ENCODE measurements around the gene LYPD6.

Gene LYPD6

DNA sequence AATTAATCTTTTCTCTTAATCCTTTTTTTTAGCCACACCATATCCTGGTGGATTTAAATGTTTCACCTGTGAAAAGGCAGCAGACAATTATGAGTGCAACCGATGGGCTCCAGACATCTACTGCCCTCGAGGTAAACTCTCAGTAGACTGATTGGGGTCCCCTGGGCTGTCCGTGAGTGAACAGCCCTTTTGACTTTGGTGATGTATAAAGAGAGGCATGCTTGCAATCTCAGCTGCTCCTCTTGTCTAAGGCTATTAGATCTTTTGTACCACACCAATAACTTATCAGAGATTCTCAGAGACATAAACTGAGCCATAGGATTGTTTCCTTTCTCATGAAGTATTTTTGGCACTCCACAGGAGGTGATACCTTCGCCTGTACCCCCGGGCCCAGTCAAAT, 118.6 kb downstream of the LYPD6 start:
- Histone ChIP-seq H3K27ac (replicated peaks) (no peak overlapping the region), H3K27me3 (ENCODE audit: insufficient read depth, poor library complexity, severe bottlenecking) (no peaks in the 10 kb centered on the region), H3K4me3 (replicated peaks; ENCODE audit: insufficient read depth, low read length) (no peak overlapping the region)
- no peak for DNase-seq (ENCODE audit: low read depth in 1 of 2, low spot score in 1 of 2)
- TF ChIP-seq, protein P1, sequence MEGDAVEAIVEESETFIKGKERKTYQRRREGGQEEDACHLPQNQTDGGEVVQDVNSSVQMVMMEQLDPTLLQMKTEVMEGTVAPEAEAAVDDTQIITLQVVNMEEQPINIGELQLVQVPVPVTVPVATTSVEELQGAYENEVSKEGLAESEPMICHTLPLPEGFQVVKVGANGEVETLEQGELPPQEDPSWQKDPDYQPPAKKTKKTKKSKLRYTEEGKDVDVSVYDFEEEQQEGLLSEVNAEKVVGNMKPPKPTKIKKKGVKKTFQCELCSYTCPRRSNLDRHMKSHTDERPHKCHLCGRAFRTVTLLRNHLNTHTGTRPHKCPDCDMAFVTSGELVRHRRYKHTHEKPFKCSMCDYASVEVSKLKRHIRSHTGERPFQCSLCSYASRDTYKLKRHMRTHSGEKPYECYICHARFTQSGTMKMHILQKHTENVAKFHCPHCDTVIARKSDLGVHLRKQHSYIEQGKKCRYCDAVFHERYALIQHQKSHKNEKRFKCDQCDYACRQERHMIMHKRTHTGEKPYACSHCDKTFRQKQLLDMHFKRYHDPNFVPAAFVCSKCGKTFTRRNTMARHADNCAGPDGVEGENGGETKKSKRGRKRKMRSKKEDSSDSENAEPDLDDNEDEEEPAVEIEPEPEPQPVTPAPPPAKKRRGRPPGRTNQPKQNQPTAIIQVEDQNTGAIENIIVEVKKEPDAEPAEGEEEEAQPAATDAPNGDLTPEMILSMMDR (IDR thresholded peaks at IDR 0.05; ENCODE audit: insufficient read depth, low read length), result no peak
- TF ChIP-seq REST (IDR thresholded peaks at IDR 0.05; ENCODE audit: insufficient replicate concordance, low read depth), result no peak
- no peak for TF ChIP-seq GABPA (IDR thresholded peaks at IDR 0.05; ENCODE audit: low read depth)
- no peak for TF ChIP-seq SPI1 (IDR thresholded peaks at IDR 0.05; ENCODE audit: borderline replicate concordance, low read depth)
- no peak for TF ChIP-seq POLR2AphosphoS5 (IDR thresholded peaks at IDR 0.05; ENCODE audit: low read depth)

DNA sequence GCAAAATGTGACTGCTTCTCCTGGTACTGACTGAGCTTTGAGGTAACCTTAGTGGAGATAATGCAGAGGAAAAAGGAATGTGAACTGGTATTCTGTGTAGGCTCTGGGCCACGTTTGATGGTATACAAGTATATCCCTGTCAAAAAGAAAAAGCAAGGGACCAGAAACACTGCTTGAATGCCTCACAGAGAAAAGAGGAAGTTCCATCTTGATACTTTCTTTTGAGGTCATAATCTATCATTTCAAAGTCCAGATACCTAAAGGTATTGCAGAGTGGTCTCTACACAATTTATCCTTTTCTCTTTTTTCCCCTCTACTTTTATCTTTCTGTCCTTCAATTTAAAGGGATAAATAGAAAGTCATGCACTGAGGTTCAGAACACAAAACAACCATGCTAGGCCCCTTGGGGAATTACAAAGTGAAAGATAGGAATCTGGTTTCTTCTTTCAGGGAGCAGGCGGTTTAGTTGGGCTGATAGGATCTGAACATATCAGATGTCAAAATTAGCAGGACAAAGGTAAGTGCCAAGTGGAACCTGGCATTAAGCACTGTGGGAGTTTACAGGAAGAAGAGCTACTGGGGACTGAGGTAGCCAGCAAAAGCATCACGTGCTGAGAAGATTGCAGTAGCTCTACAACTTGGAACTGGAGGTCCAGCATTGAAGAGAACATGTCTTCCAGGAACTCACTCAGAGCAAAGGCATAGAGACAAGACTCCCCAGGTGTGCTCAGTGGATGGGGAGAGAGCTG, 121.2 kb downstream of the LYPD6 start:
- TF ChIP-seq REST (IDR thresholded peaks at IDR 0.05; ENCODE audit: insufficient replicate concordance, low read depth) (no peak), POLR2AphosphoS5 (IDR thresholded peaks at IDR 0.05; ENCODE audit: low read depth) (no peak)
- H3K27me3 ChIP-seq (ENCODE audit: insufficient read depth, poor library complexity, severe bottlenecking), result no peaks in the 10 kb centered on the region
- H3K4me3 ChIP-seq (replicated peaks; ENCODE audit: insufficient read depth, low read length), result no peak overlapping the region
- no peak for DNase-seq (ENCODE audit: low read depth in 1 of 2, low spot score in 1 of 2)
- no peak overlapping the region for H3K27ac ChIP-seq (replicated peaks)

DNA sequence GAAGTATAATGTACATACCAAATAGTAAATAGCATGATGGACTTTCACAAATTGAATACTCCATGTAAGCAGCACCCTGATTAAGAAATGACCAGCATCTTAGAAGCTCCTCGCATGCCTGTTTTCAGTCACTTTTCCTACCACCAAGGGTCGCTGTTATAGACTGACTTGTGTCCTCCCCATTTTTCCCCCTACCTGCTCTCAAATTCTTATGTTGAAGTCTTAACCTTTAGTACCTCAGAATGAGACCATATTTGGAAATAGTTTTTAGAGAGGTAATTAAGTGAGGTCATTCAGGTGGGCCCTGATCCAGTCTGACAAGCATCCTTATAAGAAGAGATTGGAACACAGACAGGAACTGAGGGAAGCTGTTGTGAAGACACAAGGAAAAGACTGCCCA, 125.9 kb downstream of the LYPD6 start:
- H3K27me3 ChIP-seq (ENCODE audit: insufficient read depth, poor library complexity, severe bottlenecking), result no peaks in the 10 kb centered on the region
- TF ChIP-seq GABPA (IDR thresholded peaks at IDR 0.05; ENCODE audit: low read depth) (no peak), REST (IDR thresholded peaks at IDR 0.05; ENCODE audit: insufficient replicate concordance, low read depth) (no peak), POLR2AphosphoS5 (IDR thresholded peaks at IDR 0.05; ENCODE audit: low read depth) (no peak), SPI1 (IDR thresholded peaks at IDR 0.05; ENCODE audit: borderline replicate concordance, low read depth) (no peak)
- TF ChIP-seq, protein P1 (IDR thresholded peaks at IDR 0.05; ENCODE audit: insufficient read depth, low read length), result no peak
- H3K27ac ChIP-seq (replicated peaks), result no peak overlapping the region
- no peak overlapping the region for H3K4me3 ChIP-seq (replicated peaks; ENCODE audit: insufficient read depth, low read length)
- DNase-seq (ENCODE audit: low read depth in 1 of 2, low spot score in 1 of 2), result no peak

Data from HL-60 (cell line).